Testis (tissue), 2 donors: ENCODE results near the gene TIMM17A.

Experiments
- CTCF ChIP-seq, 3 experiments: fragments of 450-650 bp in 2 of 3; fragments of 200-600 bp in 1 of 3; sonication (generic) in 1 of 3; IDR thresholded peaks; one replicate each; pipeline ENCODE4 v1.5.1; 2016 to 2019; ENCODE audit warnings: antibody characterized with exemption in 3 of 3, mild to moderate bottlenecking in 2 of 3, moderate library complexity in 1 of 3
- POLR2A ChIP-seq: fragments of 450-650 bp; IDR thresholded peaks from one replicate; pipeline ENCODE4 v1.6.1; 2017; ENCODE audit warnings: antibody characterized with exemption, mild to moderate bottlenecking, moderate library complexity

- TF ChIP-seq CTCF (IDR thresholded peaks at IDR 0.05) (no peak), POLR2A (no peak)
Measured at GRCh38 chr1:201925301-201925567, 30.1 kb upstream of the TIMM17A start.
